Measurements from ENCODE around the gene ADRM1. TPM values are rescaled to one million over a fixed set of nuclear protein-coding genes. Genes with fewer than 3 reads are reported as not detected.

Gene ADRM1
- total RNA-seq, 1 experiment from 2014 or later: 263 TPM

GRCh38 chr20:62272200-62272599 lies 30.6 kb upstream of the ADRM1 start:
- peaks cover 8% of the 10 kb centered on the region for H3K4me1 Mint-ChIP-seq (ENCODE audit: low read depth, unreplicated experiment)
- POLR2A ChIA-PET: no interaction called here
- H3K9me3 Mint-ChIP-seq (ENCODE audit: unreplicated experiment): no peaks in the 10 kb centered on the region
- intact Hi-C loops (cut with micrococcal nuclease; ENCODE audit: unreplicated experiment): no loop called here
- H3K9me3 ChIP-seq: no peaks in the 10 kb centered on the region
- peak overlapping the region; percentile 48 for H3K27ac Mint-ChIP-seq (ENCODE audit: unreplicated experiment)
- CTCF ChIA-PET: interaction anchor here (0.8 kb wide), 1 partner anchor 30 kb away, joined by 7 read pairs; no protein-coding TSS in a partner anchor
- H3K4me1 ChIP-seq: no peaks in the 10 kb centered on the region
- H3K27me3 Mint-ChIP-seq (ENCODE audit: insufficient read depth, unreplicated experiment): no peaks in the 10 kb centered on the region
- H3K4me3 ChIP-seq (ENCODE audit: low read depth, low read length): no peak overlapping the region
- H3K36me3 Mint-ChIP-seq (ENCODE audit: insufficient read depth, unreplicated experiment): peaks cover 76% of the 10 kb centered on the region
- no peak overlapping the region for H3K4me3 Mint-ChIP-seq (ENCODE audit: unreplicated experiment)
- peaks cover 6% of the 10 kb centered on the region; the same call in 1 of the 2 replicates for H3K36me3 ChIP-seq (ENCODE audit: control insufficient read depth, insufficient read depth, low read length)
- no peak for DNase-seq
- H3K27me3 ChIP-seq (replicated peaks; ENCODE audit: control insufficient read depth, insufficient read depth, low read length): no peaks in the 10 kb centered on the region
- TF ChIP-seq CTCF (IDR thresholded peaks at IDR 0.05; ENCODE audit: insufficient read depth in 1 of 2, low read depth in 1 of 2, low read length in 1 of 2, severe bottlenecking in 1 of 2, unreplicated experiment in 1 of 2): no peak
- BruUV-seq (replicated peaks): no TSS peak

GRCh38 chr20:62273416-62273815 lies 29.4 kb upstream of the ADRM1 start:
- no peak overlapping the region for H3K27ac Mint-ChIP-seq (ENCODE audit: unreplicated experiment)

GRCh38 chr20:62274332-62274950 lies 28.4 kb upstream of the ADRM1 start:
- ChIA-PET CTCF (interaction anchor here (0.6 to 1.9 kb wide), 2 partner anchors 14 to 298 kb away, joined by 3 to 4 read pairs; no protein-coding TSS in a partner anchor), POLR2A (no interaction called here)
- Mint-ChIP-seq H3K4me1 (ENCODE audit: low read depth, unreplicated experiment) (peaks cover 5% of the 10 kb centered on the region), H3K4me3 (ENCODE audit: unreplicated experiment) (no peak overlapping the region), H3K36me3 (ENCODE audit: insufficient read depth, unreplicated experiment) (peaks cover 86% of the 10 kb centered on the region), H3K27me3 (ENCODE audit: insufficient read depth, unreplicated experiment) (no peaks in the 10 kb centered on the region), H3K27ac (ENCODE audit: unreplicated experiment) (no peak overlapping the region), H3K9me3 (ENCODE audit: unreplicated experiment) (no peaks in the 10 kb centered on the region)
- no peak for TF ChIP-seq CTCF (IDR thresholded peaks at IDR 0.05; ENCODE audit: insufficient read depth in 1 of 2, low read depth in 1 of 2, low read length in 1 of 2, severe bottlenecking in 1 of 2, unreplicated experiment in 1 of 2)
- no TSS peak for BruUV-seq (replicated peaks)
- Histone ChIP-seq H3K36me3 (ENCODE audit: control insufficient read depth, insufficient read depth, low read length) (peaks cover 6% of the 10 kb centered on the region), H3K4me3 (ENCODE audit: low read depth, low read length) (no peak overlapping the region), H3K4me1 (no peaks in the 10 kb centered on the region), H3K9me3 (no peaks in the 10 kb centered on the region), H3K27me3 (replicated peaks; ENCODE audit: control insufficient read depth, insufficient read depth, low read length) (no peaks in the 10 kb centered on the region)
- intact Hi-C loops (cut with micrococcal nuclease; ENCODE audit: unreplicated experiment): no loop called here
- no peak for DNase-seq

More at GRCh38 chr20:62273416-62273815, 29.4 kb upstream of the ADRM1 start:
- intact Hi-C loops (cut with micrococcal nuclease; ENCODE audit: unreplicated experiment): no loop called here
- CTCF ChIA-PET: no interaction called here
- Mint-ChIP-seq H3K36me3 (ENCODE audit: insufficient read depth, unreplicated experiment) (peaks cover 83% of the 10 kb centered on the region), H3K4me1 (ENCODE audit: low read depth, unreplicated experiment) (peaks cover 8% of the 10 kb centered on the region), H3K27me3 (ENCODE audit: insufficient read depth, unreplicated experiment) (no peaks in the 10 kb centered on the region), H3K4me3 (ENCODE audit: unreplicated experiment) (no peak overlapping the region), H3K9me3 (ENCODE audit: unreplicated experiment) (no peaks in the 10 kb centered on the region)
- BruUV-seq (replicated peaks): TSS peak; percentile 23
- Histone ChIP-seq H3K4me3 (ENCODE audit: low read depth, low read length) (no peak overlapping the region), H3K27me3 (replicated peaks; ENCODE audit: control insufficient read depth, insufficient read depth, low read length) (no peaks in the 10 kb centered on the region), H3K36me3 (ENCODE audit: control insufficient read depth, insufficient read depth, low read length) (peaks cover 6% of the 10 kb centered on the region; the same call in 1 of the 2 replicates), H3K9me3 (no peaks in the 10 kb centered on the region), H3K4me1 (no peaks in the 10 kb centered on the region)
- TF ChIP-seq CTCF (IDR thresholded peaks at IDR 0.05; ENCODE audit: insufficient read depth in 1 of 2, low read depth in 1 of 2, low read length in 1 of 2, severe bottlenecking in 1 of 2, unreplicated experiment in 1 of 2): no peak
- no peak for DNase-seq
- POLR2A ChIA-PET: no interaction called here
